Fibroblast of lung (primary cell): ENCODE results near the gene METTL26. TPM values are rescaled to one million over a fixed set of nuclear protein-coding genes. Genes with fewer than 3 reads are reported as not detected.

Experiments
- DNase-seq, 2 donors: peaks; one replicate each; pipeline versions ENCODE4 v3.0.0 to v3.0.0-alpha.2; 2010; ENCODE audit warnings: low read depth in 2 of 2
- H2AFZ ChIP-seq: 2 replicates; pipeline ENCODE4 v1.5.1; 2012; ENCODE audit warnings: low read length, control low read depth, inconsistent platforms
- H3K27ac ChIP-seq: 2 replicates; pipeline ENCODE4 v1.5.1; 2011; ENCODE audit warnings: low read length, control low read depth; ENCODE audit not compliant: insufficient read depth
- H3K27me3 ChIP-seq: 2 replicates; pipeline ENCODE4 v1.5.1; 2011; ENCODE audit warnings: mild to moderate bottlenecking, low read length; ENCODE audit not compliant: control insufficient read depth, insufficient read depth
- H3K36me3 ChIP-seq: 2 replicates; pipeline ENCODE4 v1.5.1; 2011; ENCODE audit warnings: low read length; ENCODE audit not compliant: control insufficient read depth, insufficient read depth
- H3K4me1 ChIP-seq: 2 replicates; pipeline ENCODE4 v1.5.1; 2011; ENCODE audit warnings: low read length; ENCODE audit not compliant: control insufficient read depth, insufficient read depth; ENCODE audit errors: extremely low read depth
- H3K4me2 ChIP-seq: 2 replicates; pipeline ENCODE4 v1.5.1; 2011; ENCODE audit warnings: low read length, control low read depth; ENCODE audit not compliant: insufficient read depth; ENCODE audit errors: extremely low read depth
- H3K4me3 ChIP-seq, 4 experiments: fragments of 200-600 bp in 1 of 4; sonication (generic) in 1 of 4; replicated peaks in 1 of 4; 2 replicates each; pipeline ENCODE4 v1.5.1; 2011 to 2016; ENCODE audit warnings: low read length in 4 of 4, low read depth in 3 of 4, mild to moderate bottlenecking in 3 of 4, control low read depth in 2 of 4, inconsistent platforms in 1 of 4, mixed read lengths in 1 of 4; ENCODE audit not compliant: insufficient read depth in 1 of 4; ENCODE audit errors: control extremely low read depth in 1 of 4
- H3K79me2 ChIP-seq: 2 replicates; pipeline ENCODE4 v1.5.1; 2012; ENCODE audit warnings: mild to moderate bottlenecking, low read length, inconsistent platforms; ENCODE audit not compliant: control insufficient read depth, insufficient read depth
- H3K9ac ChIP-seq: 2 replicates; pipeline ENCODE4 v1.5.1; 2011; ENCODE audit warnings: mild to moderate bottlenecking, low read length, control low read depth; ENCODE audit not compliant: insufficient read depth
- H3K9me3 ChIP-seq: 2 replicates; pipeline ENCODE4 v1.5.1; 2012; ENCODE audit warnings: low read depth, low read length; ENCODE audit not compliant: control insufficient read depth, insufficient read depth
- H4K20me1 ChIP-seq: 2 replicates; pipeline ENCODE4 v1.5.1; 2011; ENCODE audit warnings: low read length; ENCODE audit not compliant: control insufficient read depth, insufficient read depth; ENCODE audit errors: extremely low read depth
- CTCF ChIP-seq, 2 donors: IDR thresholded peaks in 1 of 2; conservative IDR thresholded peaks in 1 of 2; 1 replicate in 1 of 2; 2 replicates in 1 of 2; pipeline ENCODE4 v1.5.1; 2011 to 2012; ENCODE audit warnings: low read length in 2 of 2, control low read depth in 1 of 2, inconsistent platforms in 1 of 2, low read depth in 1 of 2, mild to moderate bottlenecking in 1 of 2
- EZH2 ChIP-seq: IDR thresholded peaks from 2 replicates; pipeline ENCODE4 v1.5.1; 2012; ENCODE audit warnings: low read length, control low read depth, mild to moderate bottlenecking; ENCODE audit errors: missing control alignments
- polyA plus RNA-seq, 2 donors: library from polyadenylated mRNA; depleted of rRNA in 1 of 2; stranded (reverse) in 1 of 2; unstranded in 1 of 2; fragments of >200 nt; gene quantifications; 2 replicates each; pipeline ENCODE4 v1.2.1, GENCODE V29; 2011 to 2012; ENCODE audit warnings: missing spikeins in 1 of 2
- total RNA-seq: library from RNA; depleted of rRNA; stranded (reverse); fragments of >200 nt; gene quantifications from 2 replicates; pipeline ENCODE4 v1.2.1, GENCODE V29; 2014

The METTL26 gene
- total and polyA plus RNA-seq, 2 donors (not counting 1 experiment from before 2014, with no cell fraction given): 39.2 to 71.7 TPM

- H3K36me3 ChIP-seq: peaks cover 37% of the 10 kb centered on the region
- no peak overlapping the region for H3K4me3 ChIP-seq
- TF ChIP-seq EZH2 (no peak), CTCF (conservative IDR thresholded peaks at IDR 0.05 in 1 of 2, IDR thresholded peaks at IDR 0.05 in 1 of 2; ENCODE audit: low read depth in 1 of 2, low read length in 2 of 2) (no peak)
Measured at GRCh38 chr16:673399-673991, 37.4 kb upstream of the METTL26 start.

GRCh38 chr16:672851-673250 is 36.7 kb upstream of the METTL26 start:
- Histone ChIP-seq H4K20me1 (no peaks in the 10 kb centered on the region), H3K4me2 (no peak overlapping the region), H3K27me3 (no peaks in the 10 kb centered on the region), H3K9me3 (no peaks in the 10 kb centered on the region), H2AFZ (no peak overlapping the region), H3K27ac (no peak overlapping the region), H3K4me3 (no peak overlapping the region), H3K9ac (no peak overlapping the region), H3K4me1 (peaks cover 11% of the 10 kb centered on the region), H3K36me3 (peaks cover 37% of the 10 kb centered on the region), H3K79me2 (peaks cover 23% of the 10 kb centered on the region)
- TF ChIP-seq EZH2 (no peak), CTCF (conservative IDR thresholded peaks at IDR 0.05 in 1 of 2, IDR thresholded peaks at IDR 0.05 in 1 of 2; ENCODE audit: low read depth in 1 of 2, low read length in 2 of 2) (no peak)
- DNase-seq: no peak

More at GRCh38 chr16:673399-673991, 37.4 kb upstream of the METTL26 start:
- no peak for DNase-seq
- Histone ChIP-seq H3K9ac (no peak overlapping the region), H2AFZ (no peak overlapping the region), H3K4me2 (no peak overlapping the region), H4K20me1 (no peaks in the 10 kb centered on the region), H3K27me3 (no peaks in the 10 kb centered on the region), H3K9me3 (no peaks in the 10 kb centered on the region), H3K79me2 (peaks cover 18% of the 10 kb centered on the region), H3K27ac (no peak overlapping the region), H3K4me1 (peaks cover 11% of the 10 kb centered on the region)

- no peak overlapping the region for H3K4me2 ChIP-seq
- H4K20me1 ChIP-seq: no peaks in the 10 kb centered on the region
- H3K9ac ChIP-seq: no peak overlapping the region
- H3K4me3 ChIP-seq: no peak overlapping the region
- DNase-seq: no peak
- no peaks in the 10 kb centered on the region for H3K9me3 ChIP-seq
- peaks cover 11% of the 10 kb centered on the region for H3K4me1 ChIP-seq
- no peak overlapping the region for H2AFZ ChIP-seq
- no peak for TF ChIP-seq CTCF (conservative IDR thresholded peaks at IDR 0.05 in 1 of 2, IDR thresholded peaks at IDR 0.05 in 1 of 2; ENCODE audit: low read depth in 1 of 2, low read length in 2 of 2)
- TF ChIP-seq EZH2: no peak
- no peak overlapping the region for H3K27ac ChIP-seq
- H3K27me3 ChIP-seq: no peaks in the 10 kb centered on the region
- peaks cover 37% of the 10 kb centered on the region for H3K36me3 ChIP-seq
- peaks cover 23% of the 10 kb centered on the region for H3K79me2 ChIP-seq
Measured at GRCh38 chr16:672371-672770, 36.3 kb upstream of the METTL26 start.
